ENCODE measurements around the gene SLC22A23. TPM values are rescaled to one million over a fixed set of nuclear protein-coding genes. Genes with fewer than 3 reads are reported as not detected.

Gene SLC22A23
- total RNA-seq, 1 experiment from 2014 or later: 5.7 TPM

GRCh38 chr6:3357678-3358077, 99.2 kb downstream of the SLC22A23 start:
- no peaks in the 10 kb centered on the region for H3K36me3 ChIP-seq (ENCODE audit: low read depth, low read length)
- no peaks in the 10 kb centered on the region for H3K9me2 ChIP-seq (replicated peaks; ENCODE audit: low read length)
- no peaks in the 10 kb centered on the region for H3K79me2 ChIP-seq (ENCODE audit: low read length)
- no peaks in the 10 kb centered on the region for H3K9me3 ChIP-seq (ENCODE audit: low read length)
- DNase-seq (no peak), ATAC-seq (no peak)
- peaks cover 24% of the 10 kb centered on the region for H3K4me1 ChIP-seq (ENCODE audit: insufficient read depth, low read length)
- no peaks in the 10 kb centered on the region for H3F3A ChIP-seq (ENCODE audit: low read length, unreplicated experiment)
- no peaks in the 10 kb centered on the region for H3K27me3 ChIP-seq (ENCODE audit: low read length)
- no peak for TF ChIP-seq EZH2 (IDR thresholded peaks at IDR 0.05; ENCODE audit: low read length, unreplicated experiment)
- TF ChIP-seq, protein P1, sequence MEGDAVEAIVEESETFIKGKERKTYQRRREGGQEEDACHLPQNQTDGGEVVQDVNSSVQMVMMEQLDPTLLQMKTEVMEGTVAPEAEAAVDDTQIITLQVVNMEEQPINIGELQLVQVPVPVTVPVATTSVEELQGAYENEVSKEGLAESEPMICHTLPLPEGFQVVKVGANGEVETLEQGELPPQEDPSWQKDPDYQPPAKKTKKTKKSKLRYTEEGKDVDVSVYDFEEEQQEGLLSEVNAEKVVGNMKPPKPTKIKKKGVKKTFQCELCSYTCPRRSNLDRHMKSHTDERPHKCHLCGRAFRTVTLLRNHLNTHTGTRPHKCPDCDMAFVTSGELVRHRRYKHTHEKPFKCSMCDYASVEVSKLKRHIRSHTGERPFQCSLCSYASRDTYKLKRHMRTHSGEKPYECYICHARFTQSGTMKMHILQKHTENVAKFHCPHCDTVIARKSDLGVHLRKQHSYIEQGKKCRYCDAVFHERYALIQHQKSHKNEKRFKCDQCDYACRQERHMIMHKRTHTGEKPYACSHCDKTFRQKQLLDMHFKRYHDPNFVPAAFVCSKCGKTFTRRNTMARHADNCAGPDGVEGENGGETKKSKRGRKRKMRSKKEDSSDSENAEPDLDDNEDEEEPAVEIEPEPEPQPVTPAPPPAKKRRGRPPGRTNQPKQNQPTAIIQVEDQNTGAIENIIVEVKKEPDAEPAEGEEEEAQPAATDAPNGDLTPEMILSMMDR (conservative IDR thresholded peaks at IDR 0.05; ENCODE audit: low read depth, low read length): no peak
- no peak for TF ChIP-seq EZH2phosphoT487 (IDR thresholded peaks at IDR 0.05; ENCODE audit: borderline replicate concordance, low read length)
- no peaks in the 10 kb centered on the region for H4K20me1 ChIP-seq (ENCODE audit: low read length)
- H2AFZ ChIP-seq (ENCODE audit: low read length): no peak overlapping the region
- H3K4me2 ChIP-seq (ENCODE audit: low read length): no peak overlapping the region
- H3K4me3 ChIP-seq (ENCODE audit: low read length): no peak overlapping the region
- H3K9ac ChIP-seq (ENCODE audit: low read length): peak overlapping the region; percentile 13; the same call in 1 of the 2 replicates
- ChIA-PET POLR2A (ENCODE audit: unreplicated experiment) (interaction anchor here (0.5 to 0.7 kb wide), 2 partner anchors 98 to 116 kb away, joined by 3 read pairs; no protein-coding TSS in a partner anchor), CTCF (no interaction called here)
- H3K27ac ChIP-seq (ENCODE audit: low read length): peak overlapping the region; percentile 56
- intact Hi-C loops (cut with micrococcal nuclease): loop anchor here (2.0 to 5.0 kb wide), 2 partner anchors 25 to 100 kb away; partner anchors contain the start of gene SLC22A23
- no TSS peak for BruUV-seq (replicated peaks)

DNA sequence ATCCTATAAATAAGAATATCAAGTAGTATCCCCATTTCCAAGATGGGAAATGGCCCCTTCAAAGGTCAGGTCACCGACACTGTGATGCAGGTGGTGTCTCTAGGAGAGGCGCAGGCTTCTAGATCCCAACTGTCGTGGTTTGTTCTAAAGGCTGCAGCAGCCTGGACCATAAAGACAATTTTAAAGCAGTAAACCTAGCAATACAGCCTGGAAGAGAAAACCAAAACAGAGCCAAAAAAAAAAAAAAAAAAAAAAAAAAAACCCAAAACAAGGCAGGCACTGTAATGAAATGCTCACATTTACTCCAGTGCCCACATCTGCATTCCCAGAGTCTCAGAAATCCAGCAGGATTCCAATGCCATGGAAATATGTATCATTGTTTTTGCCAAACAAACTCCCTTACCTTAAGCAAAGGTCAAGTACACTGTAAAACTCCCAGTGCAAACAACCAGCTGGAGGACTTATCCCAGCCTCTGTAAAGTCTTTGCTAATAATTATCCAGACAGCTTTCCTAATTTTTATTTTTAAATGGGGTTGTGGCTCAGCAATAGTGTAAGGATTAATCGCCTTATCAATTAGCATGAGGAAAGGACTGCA, 99.9 kb downstream of the SLC22A23 start:
- Histone ChIP-seq H3K9ac (ENCODE audit: low read length) (peak overlapping the region; percentile 69), H3K9me2 (replicated peaks; ENCODE audit: low read length) (no peaks in the 10 kb centered on the region), H3K9me3 (ENCODE audit: low read length) (no peaks in the 10 kb centered on the region), H4K20me1 (ENCODE audit: low read length) (no peaks in the 10 kb centered on the region), H3K4me3 (ENCODE audit: low read length) (peak overlapping the region; percentile 60; the same call in 1 of the 2 replicates), H3K79me2 (ENCODE audit: low read length) (no peaks in the 10 kb centered on the region), H3K36me3 (ENCODE audit: low read depth, low read length) (no peaks in the 10 kb centered on the region), H3K27me3 (ENCODE audit: low read length) (no peaks in the 10 kb centered on the region), H3K4me1 (ENCODE audit: insufficient read depth, low read length) (peaks cover 23% of the 10 kb centered on the region), H3K27ac (ENCODE audit: low read length) (peak overlapping the region; percentile 75), H3K4me2 (ENCODE audit: low read length) (peak overlapping the region; percentile 81), H3F3A (ENCODE audit: low read length, unreplicated experiment) (no peaks in the 10 kb centered on the region), H2AFZ (ENCODE audit: low read length) (0 out of 2 replicates have a peak overlapping the region, but pooled peaks have one; percentile 66)
- intact Hi-C loops (cut with micrococcal nuclease): loop anchor here (2.0 to 5.0 kb wide), 2 partner anchors 26 to 100 kb away; partner anchors contain the start of gene SLC22A23
- no TSS peak for BruUV-seq (replicated peaks)
- POLR2A ChIA-PET (ENCODE audit: unreplicated experiment): interaction anchor here (0.5 to 0.7 kb wide), 2 partner anchors 98 to 117 kb away, joined by 3 read pairs; no protein-coding TSS in a partner anchor
- peak; percentile 77 for DNase-seq
- CTCF ChIA-PET: no interaction called here
- TF ChIP-seq EZH2phosphoT487 (IDR thresholded peaks at IDR 0.05; ENCODE audit: borderline replicate concordance, low read length) (no peak), EZH2 (IDR thresholded peaks at IDR 0.05; ENCODE audit: low read length, unreplicated experiment) (no peak)
- TF ChIP-seq, protein P1 (conservative IDR thresholded peaks at IDR 0.05; ENCODE audit: low read depth, low read length): no peak
- ATAC-seq: peak; percentile 75

All from PC-3 (cell line).